Fibroblast of skin of left quadriceps (primary cell): Measurements from ENCODE around the gene UBE2U.

Experiments
- DNase-seq, 2 experiments: peaks; one replicate each; pipeline ENCODE4 v3.0.0-alpha.2; 2013; ENCODE audit warnings: low read depth in 2 of 2

UBE2U gene, protein sequence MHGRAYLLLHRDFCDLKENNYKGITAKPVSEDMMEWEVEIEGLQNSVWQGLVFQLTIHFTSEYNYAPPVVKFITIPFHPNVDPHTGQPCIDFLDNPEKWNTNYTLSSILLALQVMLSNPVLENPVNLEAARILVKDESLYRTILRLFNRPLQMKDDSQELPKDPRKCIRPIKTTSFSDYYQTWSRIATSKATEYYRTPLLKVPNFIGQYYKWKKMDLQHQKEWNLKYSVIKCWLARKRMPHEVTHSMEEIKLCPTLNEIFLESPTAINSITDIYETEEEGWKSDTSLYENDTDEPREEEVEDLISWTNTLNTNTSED

DNA sequence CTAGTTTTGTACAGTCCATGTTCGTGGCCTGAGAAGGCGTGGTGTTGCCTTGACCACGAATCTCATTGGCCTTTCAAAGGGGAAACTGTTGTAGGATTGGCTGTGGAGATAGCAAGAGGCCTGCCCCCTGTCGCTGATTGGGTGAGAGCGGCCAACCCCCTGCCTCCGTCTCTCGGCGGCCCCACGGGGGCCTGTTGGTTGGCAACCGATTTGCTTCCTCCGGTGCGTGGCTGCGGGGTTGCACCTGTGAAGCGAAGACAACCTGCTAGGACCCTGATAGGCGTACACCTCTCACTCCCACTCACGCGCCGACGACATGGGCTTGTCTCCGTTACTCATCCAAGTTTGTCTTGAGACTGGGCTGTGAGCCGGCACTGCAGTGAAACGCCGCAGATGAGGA, at the start of gene UBE2U:
Gene UBE2U, plus strand, starts transcription at position 204 of the 400 bp plus-strand sequence. CDS start 428 bp downstream, outside the sequence.
- no peak for DNase-seq

DNA sequence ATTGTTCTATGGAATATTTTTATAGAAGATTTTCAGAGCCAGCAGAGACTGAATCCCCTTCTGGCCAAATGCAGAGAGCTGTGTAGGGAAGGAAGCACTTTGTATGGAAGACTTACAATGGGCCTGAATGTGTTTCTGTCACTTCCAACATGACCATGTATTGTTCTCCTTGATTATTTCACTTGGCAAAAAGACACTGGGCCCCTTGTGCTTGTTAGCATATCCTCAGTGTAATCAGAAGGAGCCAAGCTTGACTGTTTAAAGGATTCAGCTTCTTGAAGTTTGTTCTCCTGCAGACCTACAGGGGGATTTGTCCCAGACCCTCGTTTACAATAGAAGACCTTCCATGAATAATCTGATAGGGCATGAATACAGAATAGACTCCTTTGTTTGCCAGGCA, 48.1 kb upstream of the UBE2U start:
- no peak for DNase-seq

DNA sequence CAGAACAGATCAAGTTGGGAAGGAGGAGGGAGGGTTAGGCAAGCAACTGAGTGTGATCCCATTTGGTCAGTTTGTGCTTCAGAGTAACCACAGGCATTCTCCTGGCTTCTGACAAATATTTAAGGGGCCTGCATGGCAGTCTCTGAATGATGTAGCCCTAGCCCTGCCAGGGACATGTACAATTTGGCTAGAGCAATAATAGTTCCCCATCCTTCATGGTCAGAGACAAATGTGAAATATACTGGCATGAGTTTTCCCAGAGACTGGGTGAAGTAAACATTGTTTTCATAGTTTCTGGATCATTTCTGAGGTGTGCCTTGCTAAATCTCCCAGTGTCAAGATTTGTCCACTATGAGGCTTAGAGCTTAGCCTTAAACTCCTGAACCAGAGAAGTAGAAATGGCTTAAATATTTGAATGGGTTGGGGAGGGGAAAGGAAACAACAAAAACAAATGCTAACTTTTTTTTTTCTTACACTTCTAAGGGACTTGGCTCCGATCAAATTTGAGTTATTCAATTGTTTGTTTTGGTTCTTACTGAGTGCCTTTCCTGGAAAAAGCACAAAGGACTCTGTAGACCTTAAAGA, 42.0 kb upstream of the UBE2U start:
- no peak for DNase-seq

DNA sequence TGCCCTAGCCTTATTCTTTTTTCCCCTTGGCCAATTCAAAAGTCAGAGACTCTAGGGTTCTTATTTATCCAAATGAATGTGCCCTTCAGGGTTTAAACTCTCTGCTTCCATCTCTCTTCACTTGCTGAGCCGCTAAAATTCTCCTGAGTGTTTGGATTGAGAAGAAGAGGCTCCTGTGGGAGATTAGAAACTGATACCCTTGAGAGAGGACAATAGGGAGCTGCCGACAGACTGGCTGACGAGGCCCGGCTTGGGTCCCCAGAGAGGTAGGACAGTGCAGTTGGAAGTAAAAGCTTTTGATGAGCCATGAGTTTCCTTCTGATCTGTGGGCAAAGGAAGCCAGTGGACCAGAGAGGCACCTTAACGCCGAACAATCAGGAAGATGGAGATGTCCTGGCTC, 41.3 kb upstream of the UBE2U start:
- DNase-seq, result no peak

DNA sequence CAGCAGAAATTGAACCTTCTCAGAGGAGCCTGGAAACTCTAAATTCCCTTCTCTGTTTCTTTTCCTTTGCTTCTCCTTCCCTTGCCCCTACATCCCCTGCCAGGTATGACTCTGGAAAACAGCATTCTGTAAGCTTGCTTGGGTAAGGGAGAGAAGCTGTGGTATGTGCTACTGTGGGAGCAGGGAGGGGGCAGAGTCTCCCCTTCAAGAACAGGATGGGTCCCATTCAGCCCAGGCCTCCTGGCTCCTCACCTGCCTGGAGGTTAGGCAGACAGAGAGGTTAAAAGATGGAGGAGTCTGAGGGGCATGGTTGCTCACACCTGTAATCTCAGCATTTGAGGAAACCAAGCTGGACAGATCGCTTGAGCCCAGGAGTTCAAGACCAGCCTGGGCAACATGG, 40.6 kb upstream of the UBE2U start:
- DNase-seq, result no peak

DNA sequence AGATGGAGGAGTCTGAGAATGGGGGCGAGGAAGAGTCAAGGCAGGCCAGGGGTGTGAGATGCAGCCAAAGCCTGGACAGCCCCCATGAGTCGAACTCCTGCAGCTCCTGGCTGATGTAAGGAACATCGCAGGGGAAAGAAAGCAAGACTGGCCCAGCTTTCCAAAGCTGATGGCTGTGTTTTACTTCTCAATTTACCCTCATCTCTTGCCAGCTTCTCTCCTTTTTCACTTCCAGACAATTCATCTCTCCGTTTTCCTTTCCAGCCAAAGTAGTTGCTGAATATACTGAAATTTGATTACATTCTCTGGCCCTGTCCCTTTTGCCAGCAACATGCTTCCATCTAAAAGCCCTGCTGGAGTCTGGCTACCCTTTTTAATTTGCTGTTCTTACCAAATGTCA, 40.0 kb upstream of the UBE2U start:
- DNase-seq, result no peak

DNA sequence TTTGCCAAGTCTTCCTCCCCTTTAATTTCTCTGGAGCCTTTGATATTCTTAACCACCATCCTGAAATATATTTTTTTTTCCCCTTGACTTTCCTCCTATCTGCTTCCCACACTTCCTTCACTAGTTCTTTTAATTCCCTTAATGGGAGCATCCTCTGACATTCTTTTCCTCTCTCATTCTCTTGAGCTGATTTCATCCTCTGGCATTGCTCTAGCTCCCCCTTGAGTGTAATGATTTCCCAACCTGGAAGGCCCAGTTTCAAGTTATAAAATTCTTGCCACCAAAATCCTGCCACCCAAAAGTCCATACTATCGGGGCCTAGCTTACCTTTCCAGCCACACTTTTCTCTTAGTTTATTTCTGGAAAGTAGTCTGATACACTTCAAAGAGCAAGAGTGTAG, 39.5 kb upstream of the UBE2U start:
- DNase-seq, result no peak

DNA sequence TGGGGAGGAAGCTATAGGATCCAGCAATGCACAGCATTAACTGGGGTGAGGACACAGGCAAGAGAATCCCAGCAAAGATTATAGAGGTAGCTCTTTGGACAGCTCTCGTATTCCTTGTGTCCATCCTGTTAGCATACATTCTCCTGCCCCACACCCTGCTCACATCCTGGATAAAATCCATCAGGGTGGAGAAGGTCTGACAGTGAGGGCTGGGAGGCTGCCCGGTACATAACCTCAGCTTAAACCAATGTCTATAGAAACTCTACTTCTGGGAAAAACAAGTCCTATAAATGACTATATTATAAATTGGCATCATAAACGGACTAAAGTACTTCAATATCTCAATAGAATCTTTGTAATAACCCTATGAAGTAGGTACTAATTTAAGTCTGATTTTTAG, 36.8 kb upstream of the UBE2U start:
- DNase-seq, result no peak

DNA sequence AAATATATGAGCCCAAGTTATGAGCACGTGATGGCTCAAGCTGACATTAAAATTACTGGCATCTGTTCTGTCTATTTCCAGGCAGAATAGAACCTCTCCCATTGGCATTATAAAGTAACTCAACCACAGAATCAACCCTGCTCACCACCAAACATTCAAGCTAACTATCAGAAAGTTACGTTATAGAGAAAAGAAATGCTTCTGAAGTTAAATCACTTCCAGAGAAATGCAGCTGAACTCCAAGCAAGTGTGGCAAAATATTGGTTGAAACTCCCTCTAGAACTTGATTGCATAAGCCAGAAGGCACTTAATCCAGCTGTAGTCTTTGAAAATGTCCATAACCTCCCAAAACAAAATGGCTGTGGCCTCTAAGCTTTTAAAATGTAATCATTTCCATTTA, 36.2 kb upstream of the UBE2U start:
- DNase-seq, result peak in 1 of 2 experiments; percentile 48

DNA sequence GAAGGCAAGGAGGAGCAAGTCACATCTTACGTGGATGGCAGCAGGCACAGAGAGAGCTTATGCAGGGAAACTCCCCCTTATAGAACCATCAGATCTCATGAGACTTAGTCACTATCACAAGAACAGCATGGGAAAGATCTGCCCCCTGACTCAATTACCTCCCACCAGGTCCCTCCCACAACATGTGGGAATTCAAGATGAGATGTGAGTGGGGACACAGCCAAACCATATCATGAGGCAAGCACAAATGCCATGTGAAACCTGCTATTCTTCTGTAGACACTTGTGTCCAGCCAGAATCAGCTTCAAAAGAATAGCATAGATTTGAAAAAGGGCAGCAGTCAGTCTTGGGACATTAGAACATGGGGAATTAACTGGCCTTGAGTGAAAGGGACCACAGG, 32.2 kb upstream of the UBE2U start:
- DNase-seq, result no peak

DNA sequence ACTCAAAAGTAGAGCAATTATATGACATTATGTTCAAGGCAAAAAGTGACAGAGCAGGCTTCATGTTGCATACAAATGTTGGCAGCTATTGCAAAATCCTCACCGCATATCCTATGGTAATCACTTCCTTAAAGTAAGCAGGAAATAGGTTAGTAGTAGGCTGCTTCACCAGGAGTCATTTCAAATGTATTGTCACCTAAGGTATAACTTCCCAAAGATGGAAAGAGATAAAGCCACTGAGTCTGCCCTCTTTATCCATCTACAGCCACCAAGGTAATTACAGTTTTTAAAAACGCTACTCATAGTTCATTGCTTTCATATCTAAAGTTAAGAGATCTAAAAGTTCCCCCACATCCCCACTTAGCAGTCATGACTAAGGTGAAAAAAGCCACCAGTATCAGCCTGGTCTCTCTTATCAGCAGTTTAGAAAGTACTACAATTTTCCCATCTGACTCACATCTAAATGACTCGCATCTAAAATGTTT, 31.6 kb upstream of the UBE2U start:
- no peak for DNase-seq

DNA sequence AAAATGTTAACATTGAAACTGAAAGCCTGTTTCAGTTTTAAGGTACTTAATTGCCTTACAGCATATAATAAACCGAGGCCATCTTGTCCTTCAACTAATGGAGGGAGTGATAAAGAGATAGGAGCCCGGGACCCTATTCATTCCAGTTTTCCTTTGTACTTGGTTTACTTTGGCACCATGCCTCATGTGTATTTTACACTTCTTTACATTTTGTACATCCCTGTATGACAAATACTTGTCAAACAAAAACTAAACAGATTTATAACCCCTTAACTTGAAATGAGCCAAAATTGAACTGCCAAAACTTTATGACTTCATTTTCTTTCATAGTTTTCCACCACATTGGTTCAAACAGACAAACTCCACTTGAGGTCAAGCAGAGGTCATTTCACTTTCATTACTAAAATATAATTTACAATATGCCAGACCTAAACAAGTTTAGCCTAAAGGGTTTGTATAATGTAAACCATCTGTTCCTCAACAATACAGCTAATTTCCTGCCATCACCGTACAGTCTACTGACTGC, 30.9 kb upstream of the UBE2U start:
- DNase-seq, result peak; percentile 71 to 72

DNA sequence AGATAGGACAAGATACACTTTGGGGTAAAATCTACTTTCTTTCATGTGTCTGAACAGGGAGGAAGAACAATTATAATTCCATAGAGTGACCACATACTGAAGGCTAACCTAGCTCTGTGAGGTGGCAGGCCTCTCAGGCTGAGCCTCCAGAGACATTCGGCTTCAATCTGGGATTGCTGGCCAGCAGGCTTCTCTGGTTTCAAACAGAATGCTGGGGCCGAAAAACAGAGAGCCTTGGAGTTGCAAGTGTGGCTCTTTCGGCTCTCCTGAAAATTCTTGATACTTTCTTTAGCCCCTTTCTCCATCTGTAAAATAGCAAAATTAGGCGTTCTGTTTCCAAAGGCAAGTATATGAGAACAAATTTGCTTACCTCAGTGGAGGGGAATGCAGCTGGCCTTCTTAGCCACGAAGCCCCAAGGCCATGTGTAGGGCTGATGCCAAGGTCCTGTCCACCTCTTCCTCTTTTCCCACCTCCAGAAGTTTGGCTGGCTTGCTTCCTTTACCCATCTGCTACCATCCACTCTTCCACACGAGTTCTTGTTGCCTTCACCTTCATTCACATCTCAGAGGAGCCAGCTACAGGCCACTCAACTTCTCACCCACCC, 30.0 kb upstream of the UBE2U start:
- DNase-seq, result no peak

DNA sequence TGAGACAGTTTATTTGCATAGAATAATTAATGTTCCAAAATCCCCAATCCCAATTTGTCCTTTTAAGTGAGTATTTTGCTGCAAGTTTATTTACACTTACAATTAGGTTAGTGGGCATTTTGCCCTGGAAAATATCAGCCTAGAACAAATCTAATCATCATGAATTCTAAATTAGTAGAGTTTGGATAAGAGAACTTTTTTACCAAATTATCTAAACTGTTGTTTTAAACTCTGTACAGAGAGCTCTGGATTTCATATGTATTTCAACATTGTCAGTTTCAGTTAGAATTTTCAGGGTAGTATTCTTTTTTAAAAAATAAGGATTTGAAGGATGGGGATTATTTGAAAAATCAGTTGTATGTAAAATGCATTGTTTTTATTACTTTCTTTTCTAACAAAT, 27.8 kb upstream of the UBE2U start:
- DNase-seq, result no peak

DNA sequence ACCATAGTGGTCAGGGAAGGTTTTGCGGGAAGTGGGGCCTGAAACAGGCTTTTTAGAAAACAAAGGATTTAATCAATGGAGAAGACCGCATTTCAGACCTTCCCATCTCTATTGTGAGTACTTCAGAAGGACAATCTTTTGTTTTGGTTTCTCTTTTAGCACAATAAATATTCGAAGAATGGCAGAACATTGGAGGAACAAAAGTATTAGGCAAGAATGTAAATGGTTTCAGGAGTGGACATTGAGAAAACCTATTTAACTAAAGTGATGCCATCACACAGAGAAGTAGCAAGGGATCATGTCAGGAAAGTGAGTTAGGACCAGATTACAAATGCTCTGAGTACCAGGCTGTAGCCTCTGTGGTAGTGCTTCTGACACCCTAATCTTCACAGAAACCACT, 26.8 kb upstream of the UBE2U start:
- DNase-seq, result no peak

DNA sequence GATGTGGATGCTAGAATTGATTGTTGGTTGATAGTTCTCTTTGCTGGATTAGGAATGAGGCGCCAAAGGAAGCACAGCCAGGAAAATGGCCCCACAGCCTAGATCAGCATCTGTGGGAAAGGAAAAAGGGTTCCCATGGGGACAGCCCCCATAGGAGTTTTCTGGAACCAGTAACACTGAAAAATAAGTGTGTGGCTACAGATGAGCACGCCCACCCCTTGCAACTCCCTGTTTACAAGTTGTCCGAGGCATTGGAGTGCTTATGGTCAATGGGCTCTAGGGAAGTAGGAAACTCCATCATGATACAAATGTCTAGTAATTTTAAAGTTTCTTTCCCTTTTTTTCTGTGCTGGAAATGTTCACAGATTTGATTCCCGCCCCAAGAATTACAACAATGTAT, 23.8 kb upstream of the UBE2U start:
- DNase-seq, result no peak

DNA sequence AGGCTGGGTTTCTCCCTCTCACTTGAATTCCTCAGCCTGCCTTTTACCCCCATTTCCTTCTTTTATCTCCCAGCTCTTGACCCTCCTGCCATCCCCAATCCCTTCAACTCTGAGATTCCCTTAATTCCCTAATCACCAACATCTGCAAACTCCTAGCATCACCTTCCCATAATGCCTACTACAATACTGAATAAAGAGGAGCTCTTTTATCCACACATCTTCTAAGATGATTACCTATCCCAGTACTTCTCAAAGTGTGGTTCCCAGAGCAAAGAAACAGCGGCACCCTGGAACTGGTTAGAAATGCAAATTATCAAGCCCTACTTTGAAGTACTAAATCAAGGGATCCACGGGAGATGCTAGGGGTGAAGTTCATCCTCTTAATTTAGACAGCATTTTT, 21.2 kb upstream of the UBE2U start:
- DNase-seq, result no peak

DNA sequence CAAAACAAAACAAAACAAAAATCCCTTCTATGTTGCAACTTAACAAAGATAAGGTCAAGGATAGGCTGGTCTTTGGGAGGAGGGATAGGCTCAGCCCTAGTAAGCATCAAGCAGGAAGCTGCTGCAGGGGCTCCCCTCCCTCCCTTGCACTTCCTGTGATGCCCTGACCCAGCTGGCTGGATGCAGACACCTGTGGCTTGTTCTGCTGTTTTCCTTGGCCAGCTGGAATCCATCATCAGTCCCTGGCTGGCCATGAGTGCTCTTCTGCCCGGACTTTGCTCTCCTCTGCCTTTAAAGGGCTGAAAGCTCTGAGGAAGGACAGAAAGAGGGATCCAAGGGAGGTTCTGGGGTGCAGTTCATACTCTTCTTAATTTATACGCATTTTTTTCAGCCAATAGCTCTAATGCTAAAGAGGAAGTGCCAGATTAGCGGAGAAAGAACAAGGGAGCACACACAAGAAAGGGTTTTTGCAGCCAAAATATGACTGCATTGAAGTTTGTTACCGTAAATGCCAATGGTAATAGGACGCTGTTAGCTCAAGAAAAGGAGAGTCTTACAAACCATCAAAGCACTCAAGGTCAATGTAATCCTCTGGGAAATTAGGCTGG, 19.9 kb upstream of the UBE2U start:
- no peak for DNase-seq

DNA sequence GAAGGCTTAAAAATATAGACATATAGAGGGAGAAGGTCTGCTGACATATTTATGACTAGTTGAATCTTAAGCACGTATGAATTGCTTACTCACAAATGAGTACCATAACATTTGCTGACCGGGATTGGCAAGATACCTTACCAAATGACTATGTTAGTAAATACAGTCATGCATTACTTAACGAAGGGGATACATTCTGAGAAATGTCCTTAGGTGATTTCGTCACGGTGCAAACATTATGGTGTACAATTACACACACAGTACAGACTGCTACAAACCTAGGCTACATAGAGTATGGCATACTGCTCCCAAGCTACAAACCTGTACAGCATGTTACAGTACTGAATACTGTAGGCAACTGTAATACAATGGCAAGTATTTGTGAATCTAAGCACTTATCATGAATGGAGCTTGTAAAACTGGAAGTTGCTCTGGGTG, 19.4 kb upstream of the UBE2U start:
- DNase-seq, result peak; percentile 83 to 86

DNA sequence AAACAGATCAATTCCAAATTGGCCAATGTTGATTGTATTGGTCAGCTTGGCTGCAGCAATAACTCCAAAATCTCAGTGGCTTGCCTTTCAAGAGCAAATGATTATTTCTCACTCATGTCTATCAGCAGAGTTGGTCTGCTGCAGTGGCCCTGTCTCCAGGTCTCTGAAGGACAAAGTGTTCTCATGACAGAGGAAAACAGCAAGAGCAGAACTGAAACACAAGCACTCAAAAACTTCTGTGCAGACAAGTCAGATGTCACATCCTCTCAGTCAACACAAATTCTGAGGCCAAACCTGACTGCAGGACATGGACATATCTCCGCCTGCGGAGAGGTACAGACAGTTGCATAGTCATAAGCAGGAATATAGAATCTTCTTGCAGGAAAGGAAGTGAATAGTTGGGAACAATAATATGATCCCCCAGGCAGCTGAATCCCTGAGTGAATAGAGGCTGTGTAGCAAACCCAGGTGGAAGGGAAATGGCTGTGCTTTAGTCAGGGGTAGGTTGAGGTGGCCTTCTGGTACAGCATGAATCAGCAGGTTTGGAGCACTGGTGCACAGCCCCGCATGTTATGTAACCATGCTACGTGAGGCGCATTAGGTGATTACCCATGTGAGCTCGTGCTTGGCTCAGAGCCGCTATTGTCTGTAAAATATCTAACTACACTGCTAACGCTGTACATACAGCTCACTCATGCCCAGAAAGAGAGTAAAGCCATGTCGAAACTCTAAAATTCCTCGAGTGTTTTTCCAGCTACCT, 17.1 kb upstream of the UBE2U start:
- no peak for DNase-seq

DNA sequence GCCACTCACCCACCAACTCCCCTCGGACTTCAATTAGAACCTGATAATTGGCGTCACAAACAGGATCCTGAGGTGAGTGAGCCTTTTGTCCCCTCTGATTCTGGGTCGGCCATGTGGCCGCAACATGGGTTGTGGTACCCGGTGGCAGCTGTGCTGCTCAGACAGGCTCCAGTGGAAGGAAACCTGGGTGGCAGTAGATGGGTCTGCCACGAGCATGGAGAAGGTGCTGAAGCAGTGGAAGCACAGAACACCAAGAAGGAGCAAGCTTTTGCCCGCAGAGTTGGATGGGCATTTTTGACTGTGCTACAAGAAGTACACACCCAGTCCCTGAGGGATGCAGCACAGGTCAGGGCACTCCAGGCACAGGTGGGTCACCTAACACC, 16.5 kb upstream of the UBE2U start:
- DNase-seq, result no peak

DNA sequence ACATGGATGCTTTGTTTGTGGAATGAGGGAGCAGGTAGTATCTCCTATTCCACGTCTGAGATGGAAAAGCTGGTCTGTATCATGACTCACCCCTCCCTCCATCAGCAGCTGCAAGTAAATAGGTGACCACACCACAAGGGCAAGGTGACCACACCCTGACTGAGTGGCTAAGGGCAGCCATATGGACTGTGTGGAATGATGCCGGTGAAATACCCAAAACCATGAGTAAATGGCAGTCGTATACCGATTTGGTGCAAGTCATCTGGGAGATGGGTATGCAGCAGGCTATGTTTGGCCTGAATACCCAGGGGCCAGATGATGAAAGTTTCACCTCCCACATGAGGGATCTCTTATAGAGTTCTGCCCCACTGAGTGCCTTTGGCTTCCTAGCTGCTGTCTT, 15.8 kb upstream of the UBE2U start:
- no peak for DNase-seq
